ENCODE results near the gene DES.

DNA sequence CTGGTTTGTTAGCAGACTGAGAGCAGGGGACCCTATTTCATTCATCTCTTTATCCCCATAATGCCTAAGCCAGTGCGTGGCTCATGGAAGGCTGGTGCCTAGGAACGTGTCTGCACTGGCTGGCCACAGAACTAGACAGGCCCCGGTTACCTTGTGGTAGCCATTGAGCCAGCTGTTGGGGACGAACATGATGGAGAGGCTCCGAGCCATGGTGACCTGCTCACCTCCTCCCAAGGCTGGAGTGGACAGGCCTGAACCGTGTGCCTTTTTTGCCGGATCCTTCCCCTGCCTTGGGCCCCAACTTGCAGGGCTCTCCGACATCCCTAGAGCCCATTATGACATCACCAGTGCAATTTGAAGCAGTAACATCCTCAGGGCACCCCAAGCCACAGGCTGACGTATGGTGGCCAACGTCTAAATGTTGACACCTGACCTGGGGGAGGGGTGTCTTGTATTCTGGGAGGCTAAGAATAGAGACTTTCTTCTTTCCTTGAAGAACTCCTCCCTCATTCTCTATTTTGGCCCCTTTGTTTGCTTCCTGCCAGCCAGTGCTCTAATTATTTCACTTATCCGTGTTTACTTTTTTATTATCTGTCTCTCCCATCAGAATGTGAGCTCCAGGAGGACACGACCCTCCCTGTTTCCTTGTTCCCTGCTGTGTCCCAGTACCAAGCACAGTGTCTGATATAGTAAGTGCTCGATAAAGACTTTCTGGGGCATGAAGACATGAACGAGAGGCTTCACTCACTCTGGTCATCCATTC lies 18.3 kb upstream of the DES start:
- TF ChIP-seq SIN3A (IDR thresholded peaks at IDR 0.05; ENCODE audit: borderline replicate concordance, insufficient read depth, low read length) (no peak), POLR2AphosphoS5 (IDR thresholded peaks at IDR 0.05; ENCODE audit: low read depth, low read length) (no peak), TAF1 (IDR thresholded peaks at IDR 0.05; ENCODE audit: borderline replicate concordance, insufficient read depth, low read length) (no peak)

All from PFSK-1 (cell line).